Cerebellar cortex (tissue), 1 donor: ENCODE measurements around the gene KLC4.
"Not testable (repeated sequence)": the region's sequence is repeated elsewhere in the genome, so short reads cannot be mapped to it uniquely, and the experiment has no call there.

Experiments used
- DNase-seq: peaks from one replicate; pipeline ENCODE4 v3.0.0-alpha.2; 2015; ENCODE audit warnings: low spot score

KLC4 gene

GRCh38 chr6:43036712-43037111 is 22.7 kb upstream of the KLC4 start:
- no peak for DNase-seq

GRCh38 chr6:43037197-43037596 is 22.2 kb upstream of the KLC4 start:
- DNase-seq, result no peak

GRCh38 chr6:43037706-43038105 is 21.7 kb upstream of the KLC4 start:
- no peak for DNase-seq

GRCh38 chr6:43038727-43039126 is 20.7 kb upstream of the KLC4 start:
- no peak for DNase-seq

- DNase-seq, result peak; percentile 62
Measured at GRCh38 chr6:43040542-43041257, 18.7 kb upstream of the KLC4 start.

GRCh38 chr6:43041475-43041874 is 18.0 kb upstream of the KLC4 start:
- DNase-seq, result not testable (repeated sequence)

GRCh38 chr6:43043310-43043709 is 16.1 kb upstream of the KLC4 start:
- DNase-seq, result no peak

GRCh38 chr6:43045371-43045930 is 14.0 kb upstream of the KLC4 start:
- DNase-seq, result peak; percentile 53

- no peak for DNase-seq
Measured at GRCh38 chr6:43047998-43048397, 11.4 kb upstream of the KLC4 start.

GRCh38 chr6:43050981-43051380 is 8.4 kb upstream of the KLC4 start:
- no peak for DNase-seq

GRCh38 chr6:43052225-43052841 is 7.1 kb upstream of the KLC4 start:
- no peak for DNase-seq

GRCh38 chr6:43052842-43053544 is 6.4 kb upstream of the KLC4 start:
- DNase-seq, result no peak

- DNase-seq, result peak; percentile 97
Measured at GRCh38 chr6:43053545-43054205, 5.8 kb upstream of the KLC4 start, which contains the start of gene CUL7. TSS of gene CUL7 (minus strand) at chr6:43053851. CDS start at chr6:43052788, 1,063 bp downstream.

- DNase-seq, result no peak
Measured at GRCh38 chr6:43054206-43054943, 5.1 kb upstream of the KLC4 start.

GRCh38 chr6:43055966-43056365 is 3.5 kb upstream of the KLC4 start:
- no peak for DNase-seq

GRCh38 chr6:43058531-43058930 is 900 bp upstream of the KLC4 start:
- no peak for DNase-seq

- DNase-seq, result peak; percentile 50
Measured at GRCh38 chr6:43060034-43060754, 763 bp downstream of the KLC4 start.

GRCh38 chr6:43060755-43061633 is 1.6 kb downstream of the KLC4 start:
- DNase-seq, result no peak

- DNase-seq, result no peak
Measured at GRCh38 chr6:43061861-43062260, 2.4 kb downstream of the KLC4 start.

GRCh38 chr6:43062818-43063217 is 3.4 kb downstream of the KLC4 start:
- no peak for DNase-seq
